NT2/D1 (cell line): ENCODE data around the gene KERA.

Experiments used
- DNase-seq: peaks from one replicate; pipeline ENCODE4 v3.0.0-alpha.2; 2011; ENCODE audit warnings: low read depth, low spot score
- H3K27me3 ChIP-seq: 2 replicates; pipeline ENCODE4 v1.6.0; 2011; ENCODE audit warnings: mild to moderate bottlenecking; ENCODE audit not compliant: insufficient read length, insufficient read depth
- H3K36me3 ChIP-seq: 2 replicates; pipeline ENCODE4 v1.6.1; 2011; ENCODE audit warnings: mild to moderate bottlenecking, low read length, mixed read lengths; ENCODE audit not compliant: insufficient read depth, insufficient read length
- H3K4me1 ChIP-seq: 2 replicates; pipeline ENCODE4 v1.5.1; 2011; ENCODE audit not compliant: insufficient read depth, insufficient read length
- H3K4me3 ChIP-seq: 2 replicates; pipeline ENCODE4 v1.5.1; 2011; ENCODE audit warnings: low read depth; ENCODE audit not compliant: insufficient read length
- H3K9ac ChIP-seq: 2 replicates; pipeline ENCODE4 v1.6.0; 2011; ENCODE audit warnings: low read depth; ENCODE audit not compliant: insufficient read length
- H3K9me3 ChIP-seq: 2 replicates; pipeline ENCODE4 v1.5.1; 2011; ENCODE audit warnings: mild to moderate bottlenecking, low read length; ENCODE audit not compliant: insufficient read depth
- SUZ12 ChIP-seq: IDR thresholded peaks from 2 replicates; pipeline ENCODE4 v1.6.1; 2011; ENCODE audit not compliant: insufficient read length, insufficient read depth; ENCODE audit errors: extremely low read depth
- YY1 ChIP-seq: IDR thresholded peaks from 2 replicates; pipeline ENCODE4 v1.6.1; 2011; ENCODE audit not compliant: insufficient read length, insufficient read depth
- ZNF274 ChIP-seq: IDR thresholded peaks from 2 replicates; pipeline ENCODE4 v1.6.1; 2011; ENCODE audit warnings: mild to moderate bottlenecking, low read depth, low read length

The KERA gene

GRCh38 chr12:91037276-91037675, 20.5 kb downstream of the KERA start:
- DNase-seq, result no peak
- TF ChIP-seq SUZ12 (no peak), ZNF274 (no peak), YY1 (no peak)
- Histone ChIP-seq H3K4me3 (no peak overlapping the region), H3K27me3 (no peaks in the 10 kb centered on the region), H3K9me3 (no peaks in the 10 kb centered on the region), H3K9ac (no peak overlapping the region), H3K36me3 (no peaks in the 10 kb centered on the region), H3K4me1 (no peaks in the 10 kb centered on the region)

- DNase-seq, result no peak
- no peaks in the 10 kb centered on the region for H3K27me3 ChIP-seq
- TF ChIP-seq ZNF274 (no peak), YY1 (no peak), SUZ12 (no peak)
- no peaks in the 10 kb centered on the region for H3K36me3 ChIP-seq
- H3K4me3 ChIP-seq, result no peak overlapping the region
- H3K4me1 ChIP-seq, result no peaks in the 10 kb centered on the region
- no peaks in the 10 kb centered on the region for H3K9me3 ChIP-seq
- H3K9ac ChIP-seq, result no peak overlapping the region
Observed at GRCh38 chr12:91033251-91033650, 24.6 kb downstream of the KERA start.

- H3K27me3 ChIP-seq, result no peaks in the 10 kb centered on the region
- H3K36me3 ChIP-seq, result no peaks in the 10 kb centered on the region
- TF ChIP-seq SUZ12, result no peak
- no peak for TF ChIP-seq YY1
- TF ChIP-seq ZNF274, result no peak
- no peak overlapping the region for H3K9ac ChIP-seq
- peaks cover 6% of the 10 kb centered on the region; the same call in 1 of the 2 replicates for H3K9me3 ChIP-seq
- no peaks in the 10 kb centered on the region for H3K4me1 ChIP-seq
- no peak for DNase-seq
- H3K4me3 ChIP-seq, result no peak overlapping the region
Observed at GRCh38 chr12:91023326-91024004, 34.4 kb downstream of the KERA start.

GRCh38 chr12:91021076-91021475, 36.7 kb downstream of the KERA start:
- no peaks in the 10 kb centered on the region for H3K36me3 ChIP-seq
- H3K27me3 ChIP-seq, result no peaks in the 10 kb centered on the region
- no peak overlapping the region for H3K9ac ChIP-seq
- TF ChIP-seq SUZ12, result no peak
- H3K4me1 ChIP-seq, result no peaks in the 10 kb centered on the region
- H3K4me3 ChIP-seq, result no peak overlapping the region
- DNase-seq, result no peak
- H3K9me3 ChIP-seq, result peaks cover 6% of the 10 kb centered on the region; the same call in 1 of the 2 replicates

GRCh38 chr12:91019455-91019854, 38.4 kb downstream of the KERA start:
- H3K27me3 ChIP-seq, result no peaks in the 10 kb centered on the region
- no peak overlapping the region for H3K4me3 ChIP-seq
- no peaks in the 10 kb centered on the region for H3K36me3 ChIP-seq
- peaks cover 5% of the 10 kb centered on the region; the same call in 1 of the 2 replicates for H3K9me3 ChIP-seq
- no peak overlapping the region for H3K9ac ChIP-seq
- no peak for TF ChIP-seq ZNF274
- TF ChIP-seq SUZ12, result no peak
- TF ChIP-seq YY1, result no peak
- H3K4me1 ChIP-seq, result no peaks in the 10 kb centered on the region
- no peak for DNase-seq

- DNase-seq, result no peak
- Histone ChIP-seq H3K9ac (no peak overlapping the region), H3K4me1 (no peaks in the 10 kb centered on the region), H3K27me3 (no peaks in the 10 kb centered on the region), H3K9me3 (no peaks in the 10 kb centered on the region; the same call in 1 of the 2 replicates), H3K36me3 (no peaks in the 10 kb centered on the region), H3K4me3 (no peak overlapping the region)
- TF ChIP-seq YY1 (no peak), SUZ12 (no peak), ZNF274 (no peak)
Observed at GRCh38 chr12:91017511-91018263, 40.1 kb downstream of the KERA start.

- no peak for DNase-seq
- H3K9me3 ChIP-seq, result no peaks in the 10 kb centered on the region; the same call in 1 of the 2 replicates
- H3K4me3 ChIP-seq, result no peak overlapping the region
- TF ChIP-seq SUZ12 (no peak), YY1 (no peak), ZNF274 (no peak)
- H3K9ac ChIP-seq, result no peak overlapping the region
- no peaks in the 10 kb centered on the region for H3K27me3 ChIP-seq
- H3K4me1 ChIP-seq, result no peaks in the 10 kb centered on the region
- no peaks in the 10 kb centered on the region for H3K36me3 ChIP-seq
Observed at GRCh38 chr12:91017043-91017442, 40.8 kb downstream of the KERA start.
